Lower leg skin (tissue), 4 donors: ENCODE results near the gene SP6. TPM values are rescaled to one million over a fixed set of nuclear protein-coding genes. Genes with fewer than 3 reads are reported as not detected.
A peak's percentile ranks its signal among the peaks of the same experiment; 100 is the strongest.

Experiments
- DNase-seq, 2 donors: peaks; one replicate each; pipeline ENCODE4 v3.0.0-alpha.2; 2019; ENCODE audit warnings: low spot score in 2 of 2
- H3K4me3 ChIP-seq: fragments of 200-600 bp; sonication (generic); 2 replicates; pipeline ENCODE4 v1.5.1; 2017; ENCODE audit warnings: mild to moderate bottlenecking, low read depth; ENCODE audit not compliant: poor library complexity, severe bottlenecking
- POLR2A ChIP-seq, 2 donors: fragments of 450-650 bp; IDR thresholded peaks; one replicate each; pipeline ENCODE4 v1.6.1; 2016 to 2017; ENCODE audit warnings: antibody characterized with exemption in 2 of 2, mild to moderate bottlenecking in 1 of 2, moderate library complexity in 1 of 2
- WGBS, 2 donors: methylation state at CpG; one replicate each; pipeline ENCODE4 v1.1.5; 2018; 5-methylcytosine and 5-hydroxymethylcytosine counted together
- intact Hi-C: fragments of 100-400 bp; cut with DNase I; formaldehyde crosslinking; loops from one replicate; pipeline ENCODE4 v1.15.0; 2023; ENCODE audit warnings: low total_unique reads
- total RNA-seq, 4 donors: library from RNA; depleted of rRNA; stranded (reverse); fragments of >200 nt; gene quantifications; one replicate each; pipeline ENCODE4 v1.1.0, GENCODE V29; 2016
- TF ChIP-seq, protein P1 (sequence below), 3 donors: fragments of 450-650 bp; IDR thresholded peaks; one replicate each; pipeline ENCODE4 v1.5.1; 2016; ENCODE audit warnings: antibody characterized with exemption in 3 of 3, mild to moderate bottlenecking in 3 of 3, moderate library complexity in 2 of 3

The SP6 gene
- total RNA-seq, 4 donors from 2014 or later = 21.9 to 29.9 (median 24.7) TPM

DNA sequence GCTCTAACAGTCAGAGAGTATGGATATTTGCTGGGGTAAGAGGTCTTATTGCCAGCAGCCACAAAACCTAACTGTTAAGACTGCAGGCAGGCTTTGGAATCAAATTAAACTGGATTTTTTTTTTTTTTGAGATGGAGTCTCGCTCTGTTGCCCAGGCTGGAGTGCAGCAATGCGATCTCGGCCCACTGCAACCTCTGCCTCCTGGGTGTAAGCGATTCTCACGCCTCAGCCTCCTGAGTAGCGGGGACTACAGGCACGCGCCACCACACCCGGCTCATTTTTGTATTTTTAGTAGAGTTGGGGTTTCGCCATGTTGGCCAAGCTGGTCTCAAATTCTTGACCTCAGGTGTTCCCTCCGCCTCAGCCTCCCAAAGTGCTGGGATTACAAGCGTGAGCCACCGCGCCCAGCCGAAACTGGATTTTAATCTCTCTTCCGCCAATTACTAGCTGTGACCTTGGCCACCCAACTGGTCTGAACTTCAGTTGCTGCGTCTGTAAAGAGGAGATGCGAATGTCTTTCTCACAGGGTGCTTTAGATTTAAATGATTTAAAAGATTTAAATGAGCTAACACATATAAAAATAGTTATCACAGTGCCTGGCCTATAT is 20.5 kb downstream of the SP6 start:
- 74 to 76% methylated on average over 18 of the region's 18 CpGs for WGBS, 2 donors
- DNase-seq = no peak

DNA sequence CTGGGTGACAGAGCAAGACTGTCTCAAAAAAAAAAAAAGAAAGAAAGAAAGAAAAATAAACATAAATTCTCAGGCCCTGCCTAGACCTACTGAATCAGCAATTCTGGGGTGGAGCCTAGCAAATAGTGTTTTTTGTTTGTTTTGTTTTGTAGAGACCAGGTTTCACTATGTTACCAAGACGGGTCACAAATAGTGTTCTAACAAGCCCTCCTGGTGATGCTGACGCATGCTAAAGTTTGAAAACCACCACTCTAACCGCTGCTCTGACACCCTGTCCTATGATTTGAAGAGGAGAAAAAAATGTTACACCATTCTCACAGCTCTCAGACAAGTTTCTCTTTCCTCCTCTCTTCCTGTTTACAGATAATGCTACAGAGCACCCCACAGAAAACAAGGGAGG is 21.1 kb downstream of the SP6 start:
- H3K4me3 ChIP-seq = no peak overlapping the region
- intact Hi-C loops = no loop called here
- 74 to 80% methylated on average over 3 of the region's 3 CpGs for WGBS, 2 donors
- TF ChIP-seq POLR2A (IDR thresholded peaks at IDR 0.05) = no peak
- TF ChIP-seq, protein P1, sequence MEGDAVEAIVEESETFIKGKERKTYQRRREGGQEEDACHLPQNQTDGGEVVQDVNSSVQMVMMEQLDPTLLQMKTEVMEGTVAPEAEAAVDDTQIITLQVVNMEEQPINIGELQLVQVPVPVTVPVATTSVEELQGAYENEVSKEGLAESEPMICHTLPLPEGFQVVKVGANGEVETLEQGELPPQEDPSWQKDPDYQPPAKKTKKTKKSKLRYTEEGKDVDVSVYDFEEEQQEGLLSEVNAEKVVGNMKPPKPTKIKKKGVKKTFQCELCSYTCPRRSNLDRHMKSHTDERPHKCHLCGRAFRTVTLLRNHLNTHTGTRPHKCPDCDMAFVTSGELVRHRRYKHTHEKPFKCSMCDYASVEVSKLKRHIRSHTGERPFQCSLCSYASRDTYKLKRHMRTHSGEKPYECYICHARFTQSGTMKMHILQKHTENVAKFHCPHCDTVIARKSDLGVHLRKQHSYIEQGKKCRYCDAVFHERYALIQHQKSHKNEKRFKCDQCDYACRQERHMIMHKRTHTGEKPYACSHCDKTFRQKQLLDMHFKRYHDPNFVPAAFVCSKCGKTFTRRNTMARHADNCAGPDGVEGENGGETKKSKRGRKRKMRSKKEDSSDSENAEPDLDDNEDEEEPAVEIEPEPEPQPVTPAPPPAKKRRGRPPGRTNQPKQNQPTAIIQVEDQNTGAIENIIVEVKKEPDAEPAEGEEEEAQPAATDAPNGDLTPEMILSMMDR (IDR thresholded peaks at IDR 0.05) = no peak
- no peak for DNase-seq

More for the DNA sequence above, 20.5 kb downstream of the SP6 start:
- intact Hi-C loops = no loop called here
- H3K4me3 ChIP-seq = peak overlapping the region; percentile 55
- TF ChIP-seq, protein P1 (IDR thresholded peaks at IDR 0.05) = no peak
- TF ChIP-seq POLR2A (IDR thresholded peaks at IDR 0.05) = no peak

DNA sequence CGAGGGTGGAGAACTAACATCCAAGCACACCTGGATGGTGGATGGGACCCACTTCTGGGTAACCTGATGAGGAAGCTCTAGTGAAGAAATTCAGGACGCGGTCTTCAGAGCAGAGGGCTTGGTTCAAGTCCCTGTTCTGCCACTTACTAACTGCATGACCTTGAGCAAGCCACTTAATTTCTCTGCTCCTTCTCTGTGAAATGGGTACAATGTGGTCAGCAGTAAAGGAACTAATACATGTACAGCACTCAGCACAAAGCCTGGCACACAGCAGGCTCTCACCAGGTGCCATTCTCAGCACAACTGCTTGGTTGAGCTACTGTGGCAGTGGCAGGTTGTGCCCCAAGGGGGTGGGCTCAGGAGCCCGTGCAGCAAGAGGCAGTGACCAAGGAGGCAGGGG is 27.4 kb downstream of the SP6 start:
- no peak overlapping the region for H3K4me3 ChIP-seq
- TF ChIP-seq, protein P1 (IDR thresholded peaks at IDR 0.05) = no peak
- no peak for TF ChIP-seq POLR2A (IDR thresholded peaks at IDR 0.05)
- 88 to 89% methylated on average over 4 of the region's 4 CpGs for WGBS, 2 donors
- intact Hi-C loops = no loop called here
- DNase-seq = no peak

DNA sequence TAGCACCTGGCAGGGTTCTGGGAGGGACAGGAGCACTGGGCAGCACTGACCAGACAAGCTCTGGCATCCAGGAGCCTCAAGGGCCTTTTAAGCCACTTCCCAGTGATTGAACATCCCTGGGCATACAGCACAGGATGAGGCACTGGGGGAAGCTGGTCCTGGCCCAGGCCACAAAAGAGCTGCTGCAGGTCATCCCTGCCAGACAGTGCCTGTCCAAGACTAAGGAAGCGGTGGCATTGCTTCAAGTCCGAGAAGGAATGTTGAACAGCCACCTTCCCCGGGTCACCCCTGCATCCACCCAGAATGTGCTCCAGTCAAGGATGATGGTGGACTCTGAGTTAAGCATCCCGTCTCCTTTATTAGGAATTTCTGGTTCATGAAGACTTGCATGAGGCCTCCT is 28.2 kb downstream of the SP6 start:
- intact Hi-C loops = no loop called here
- TF ChIP-seq, protein P1 (IDR thresholded peaks at IDR 0.05) = no peak
- no peak for TF ChIP-seq POLR2A (IDR thresholded peaks at IDR 0.05)
- DNase-seq = no peak
- 89 to 96% methylated on average over 3 to 4 of the region's 4 CpGs for WGBS, 2 donors
- no peak overlapping the region for H3K4me3 ChIP-seq

DNA sequence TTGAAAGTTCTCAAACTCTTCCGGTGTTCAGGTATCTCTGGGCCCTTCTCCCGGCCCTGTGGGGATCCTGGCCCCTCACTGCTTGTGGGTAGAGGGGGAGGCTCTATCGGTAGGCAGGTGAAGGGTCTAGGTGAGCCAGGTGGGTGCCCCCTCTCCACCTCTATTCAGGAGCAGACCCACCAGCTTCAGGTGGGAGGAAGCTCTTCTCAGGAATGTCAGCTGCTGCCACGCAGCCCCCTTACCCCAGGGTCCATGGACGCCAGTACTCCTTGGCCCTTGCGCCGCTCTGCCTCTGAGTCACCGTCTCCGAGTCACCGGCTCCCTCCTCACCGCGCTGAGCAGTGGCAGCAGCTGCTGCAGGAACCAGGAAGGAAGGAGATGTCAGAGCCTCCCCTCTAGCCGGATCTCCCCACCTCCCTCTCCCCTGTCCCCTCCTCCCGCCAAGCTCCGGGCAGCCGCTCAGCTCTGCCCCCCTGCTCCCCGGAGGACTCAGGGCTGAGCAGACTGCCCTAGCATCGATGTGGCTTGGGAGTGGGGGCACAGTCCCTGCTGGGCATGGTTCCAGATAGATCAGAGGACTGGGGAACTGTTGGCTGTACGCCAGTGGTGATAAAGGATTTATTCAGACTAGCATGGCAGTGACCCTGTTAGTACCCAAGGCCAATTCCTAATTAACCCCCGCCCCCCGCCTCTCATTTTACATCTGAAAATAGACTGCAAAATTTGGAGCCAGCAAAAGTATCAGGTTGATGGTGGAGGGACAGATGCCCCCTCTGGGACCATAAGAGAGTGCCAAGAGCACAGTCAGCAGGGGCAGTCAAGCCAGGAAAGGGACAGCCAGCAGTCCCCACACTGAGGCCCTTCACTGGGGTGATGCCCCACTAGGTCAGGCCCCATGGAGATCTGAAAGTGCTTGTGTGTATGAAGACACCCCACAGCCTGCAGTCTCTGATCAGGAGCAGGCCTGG is 29.3 kb downstream of the SP6 start, which contains the start of gene OSBPL7:
TSS of gene OSBPL7 (minus strand) at position 371 of the 968 bp plus-strand sequence. CDS start 1,516 bp downstream, outside the sequence.
- intact Hi-C loops = no loop called here
- DNase-seq = peak; percentile 35 to 90
- peak within 1 kb of the TSS; percentile 45 for H3K4me3 ChIP-seq
- no peak for TF ChIP-seq POLR2A (IDR thresholded peaks at IDR 0.05)
- TF ChIP-seq, protein P1 (IDR thresholded peaks at IDR 0.05) = no peak
- 8 to 13% methylated on average over 16 to 21 of the region's 21 CpGs for WGBS, 2 donors
